Tibial nerve (tissue), 3 donors: ENCODE data around the gene DERL3.

Source experiments
- CTCF ChIP-seq, 5 experiments: fragments of 200-600 bp in 3 of 5; fragments of 450-650 bp in 2 of 5; sonication (generic) in 3 of 5; IDR thresholded peaks; one replicate each; pipeline ENCODE4 v1.5.1; 2016 to 2019; ENCODE audit warnings: antibody characterized with exemption in 5 of 5, mild to moderate bottlenecking in 3 of 5, moderate library complexity in 2 of 5
- POLR2A ChIP-seq, 2 donors: fragments of 450-650 bp; IDR thresholded peaks; one replicate each; pipeline ENCODE4 v1.6.1; 2017; ENCODE audit warnings: antibody characterized with exemption in 2 of 2, mild to moderate bottlenecking in 2 of 2, moderate library complexity in 2 of 2

GRCh38 chr22:23835484-23836144, 3.2 kb downstream of the DERL3 start:
- no peak for TF ChIP-seq POLR2A (IDR thresholded peaks at IDR 0.05)
- TF ChIP-seq CTCF (IDR thresholded peaks at IDR 0.05) = no peak
